Measurements from ENCODE around the gene ZNF813.

GRCh38 chr19:53545271-53546065 lies 77.9 kb downstream of the ZNF813 start:
- TF ChIP-seq TCF12 (IDR thresholded peaks at IDR 0.05) (no peak), USF2 (IDR thresholded peaks at IDR 0.05; ENCODE audit: borderline replicate concordance, low read depth, low read length) (no peak), CTCF (IDR thresholded peaks at IDR 0.05) (no peak), EP300 (IDR thresholded peaks at IDR 0.05; ENCODE audit: borderline replicate concordance in 1 of 2, low read depth in 1 of 2, low read length in 1 of 2) (no peak), GATA2 (CRISPR knock-in tag; IDR thresholded peaks at IDR 0.05) (no peak), POLR2AphosphoS5 (IDR thresholded peaks at IDR 0.05; ENCODE audit: low read depth, low read length) (no peak), TEAD4 (IDR thresholded peaks at IDR 0.05; ENCODE audit: borderline replicate concordance, insufficient read depth) (no peak)
